HUDEP-2 (cell line): Measurements from ENCODE around the gene VWA5B2.
A peak's percentile ranks its signal among the peaks of the same experiment; 100 is the strongest.

ENCODE experiments used
- DNase-seq, 76 experiments: peaks; one replicate each; lab custom pipeline; 2025; ENCODE audit not compliant: unreplicated experiment in 76 of 76; lab: John Stamatoyannopoulos, UW

Gene VWA5B2

GRCh38 chr3:184222521-184222920 is 6.9 kb upstream of the VWA5B2 start:
- DNase-seq = no peak

GRCh38 chr3:184223946-184224345 is 5.4 kb upstream of the VWA5B2 start:
- no peak for DNase-seq

GRCh38 chr3:184227481-184227935 is 1.9 kb upstream of the VWA5B2 start:
- DNase-seq = peak in 40 of 76 experiments; percentile 4 to 50 (median 28)

GRCh38 chr3:184228376-184229137 is 828 bp upstream of the VWA5B2 start:
- no peak for DNase-seq

- DNase-seq = peak in 7 of 76 experiments; percentile 5 to 31 (median 14)
Observed at GRCh38 chr3:184230081-184230602, 757 bp downstream of the VWA5B2 start.

GRCh38 chr3:184230603-184231528 is 1.5 kb downstream of the VWA5B2 start:
- no peak for DNase-seq

GRCh38 chr3:184231671-184232070 is 2.3 kb downstream of the VWA5B2 start:
- no peak for DNase-seq

- DNase-seq = no peak
Observed at GRCh38 chr3:184233127-184233843, 3.9 kb downstream of the VWA5B2 start.

- DNase-seq = peak in 64 of 76 experiments; percentile 10 to 87 (median 54)
Observed at GRCh38 chr3:184234224-184234623, 4.8 kb downstream of the VWA5B2 start.

- no peak for DNase-seq
Observed at GRCh38 chr3:184234671-184235380, 5.4 kb downstream of the VWA5B2 start.

- DNase-seq = no peak
Observed at GRCh38 chr3:184235381-184236032, 6.1 kb downstream of the VWA5B2 start.

GRCh38 chr3:184236033-184236410 is 6.6 kb downstream of the VWA5B2 start:
- DNase-seq = no peak

- no peak for DNase-seq
Observed at GRCh38 chr3:184236636-184237035, 7.3 kb downstream of the VWA5B2 start.

GRCh38 chr3:184237211-184237610 is 7.8 kb downstream of the VWA5B2 start:
- DNase-seq = no peak

- DNase-seq = no peak
Observed at GRCh38 chr3:184237807-184238206, 8.4 kb downstream of the VWA5B2 start.

GRCh38 chr3:184238246-184238818 is 8.9 kb downstream of the VWA5B2 start:
- no peak for DNase-seq

- DNase-seq = no peak
Observed at GRCh38 chr3:184239221-184239620, 9.8 kb downstream of the VWA5B2 start.

GRCh38 chr3:184239708-184240107 is 10.3 kb downstream of the VWA5B2 start:
- no peak for DNase-seq
